Smooth muscle cell of the umbilical artery (primary cell): ENCODE data around the gene AGBL2. TPM values are rescaled to one million over a fixed set of nuclear protein-coding genes. Genes with fewer than 3 reads are reported as not detected.

Experiments
- total RNA-seq: library from RNA; depleted of rRNA; stranded (reverse); fragments of >200 nt; gene quantifications from 2 replicates; pipeline ENCODE4 v1.2.3, GENCODE V29; 2014

The AGBL2 gene, protein sequence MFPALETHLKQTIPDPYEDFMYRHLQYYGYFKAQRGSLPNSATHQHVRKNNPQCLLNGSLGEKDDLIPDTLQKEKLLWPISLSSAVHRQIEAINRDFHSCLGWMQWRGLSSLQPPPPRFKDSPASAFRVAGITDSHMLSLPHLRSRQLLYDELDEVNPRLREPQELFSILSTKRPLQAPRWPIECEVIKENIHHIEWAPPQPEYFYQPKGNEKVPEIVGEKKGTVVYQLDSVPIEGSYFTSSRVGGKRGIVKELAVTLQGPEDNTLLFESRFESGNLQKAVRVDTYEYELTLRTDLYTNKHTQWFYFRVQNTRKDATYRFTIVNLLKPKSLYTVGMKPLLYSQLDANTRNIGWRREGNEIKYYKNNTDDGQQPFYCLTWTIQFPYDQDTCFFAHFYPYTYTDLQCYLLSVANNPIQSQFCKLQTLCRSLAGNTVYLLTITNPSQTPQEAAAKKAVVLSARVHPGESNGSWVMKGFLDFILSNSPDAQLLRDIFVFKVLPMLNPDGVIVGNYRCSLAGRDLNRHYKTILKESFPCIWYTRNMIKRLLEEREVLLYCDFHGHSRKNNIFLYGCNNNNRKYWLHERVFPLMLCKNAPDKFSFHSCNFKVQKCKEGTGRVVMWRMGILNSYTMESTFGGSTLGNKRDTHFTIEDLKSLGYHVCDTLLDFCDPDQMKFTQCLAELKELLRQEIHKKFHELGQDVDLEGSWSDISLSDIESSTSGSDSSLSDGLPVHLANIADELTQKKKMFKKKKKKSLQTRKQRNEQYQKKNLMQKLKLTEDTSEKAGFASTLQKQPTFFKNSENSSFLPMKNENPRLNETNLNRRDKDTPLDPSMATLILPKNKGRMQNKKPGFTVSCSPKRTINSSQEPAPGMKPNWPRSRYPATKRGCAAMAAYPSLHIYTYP
- 0.30 and 2.0 TPM in 2 replicates for total RNA-seq

DNA sequence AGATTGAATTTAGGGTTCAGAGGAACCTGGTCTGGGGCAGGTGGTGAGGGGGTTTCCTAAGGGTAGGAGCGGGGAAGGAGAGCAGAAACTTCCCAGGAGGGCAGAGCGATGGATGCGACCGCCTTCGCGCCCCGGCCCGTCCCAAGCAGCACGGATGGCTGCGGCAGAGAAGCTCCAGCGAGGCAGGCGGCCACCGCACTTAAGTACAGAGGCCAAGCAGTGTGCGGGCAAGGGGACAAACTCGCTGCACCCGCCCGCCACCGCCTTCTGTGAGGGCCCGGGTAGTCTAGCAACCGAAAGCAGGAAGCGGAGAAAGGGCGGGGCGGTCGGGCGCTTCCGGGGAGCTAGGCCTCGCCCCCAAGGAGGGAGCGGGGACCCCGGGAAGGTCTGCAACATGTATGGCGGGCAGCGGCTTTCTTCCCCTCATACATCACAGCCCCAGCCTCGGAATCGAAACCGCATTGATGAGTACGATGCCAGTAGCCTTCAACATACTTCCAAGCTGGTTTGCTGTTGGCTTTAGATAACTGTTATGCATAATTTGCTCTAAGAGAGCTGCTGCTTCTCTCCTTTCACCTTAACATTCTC is at the start of gene AGBL2:
AGBL2 (minus strand) TSS at position 288 of the 588 bp plus-strand sequence. CDS start 719 bp downstream, outside the sequence.

DNA sequence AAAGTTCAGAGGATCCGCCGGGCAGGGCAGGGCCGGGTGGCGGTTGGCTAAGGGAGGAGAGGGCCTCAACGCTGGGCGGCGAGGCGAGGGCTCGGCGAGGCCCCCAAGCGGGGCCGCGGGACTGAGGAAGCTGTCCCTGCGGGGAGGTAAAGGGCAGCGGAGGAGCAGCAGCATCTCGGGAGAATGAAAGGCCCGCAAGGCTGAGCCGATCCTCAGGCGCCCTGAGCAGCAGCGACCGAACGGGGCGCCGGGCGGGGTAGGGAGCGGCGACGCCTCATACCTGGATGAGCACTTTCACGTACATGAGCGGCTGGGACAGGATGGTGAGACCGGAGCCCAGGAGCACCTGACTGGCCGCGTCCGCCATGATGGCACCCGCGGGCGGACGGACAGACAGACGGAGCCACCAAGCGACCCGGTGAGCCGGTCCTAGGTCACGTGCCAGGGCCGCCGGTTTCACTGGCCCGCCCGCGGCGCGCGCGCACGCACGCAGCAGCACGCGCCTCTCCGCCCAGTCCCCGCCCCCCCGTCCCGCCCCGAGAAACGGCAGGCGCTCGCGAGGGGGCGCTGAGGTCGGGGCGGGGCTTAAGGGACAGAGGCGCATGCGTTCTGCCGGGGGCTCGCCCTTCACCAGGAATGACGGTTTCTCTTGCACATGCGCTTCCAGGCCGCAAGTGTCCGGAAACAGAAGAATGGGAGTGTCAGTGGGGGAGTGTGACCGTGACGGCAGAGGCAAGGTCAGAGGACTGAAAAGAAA is 72.9 kb downstream of the AGBL2 start, which contains the start of gene MTCH2:
MTCH2 (minus strand) TSS at position 461 of the 757 bp plus-strand sequence; CDS start at position 367, 94 bp downstream.

Other genes starting within 250 kb of the AGBL2 start
- 67.1 and 125 TPM in 2 replicates for gene CELF1, start 162.2 kb downstream of the AGBL2 start, total RNA-seq
- gene PTPMT1, start 149.8 kb downstream of the AGBL2 start, total RNA-seq: 59.8 and 60.6 TPM in 2 replicates
- 17.6 and 24.9 TPM in 2 replicates for gene KBTBD4, start 136.4 kb downstream of the AGBL2 start, total RNA-seq
- gene NDUFS3, start 136.3 kb downstream of the AGBL2 start, total RNA-seq: 43.2 and 66.2 TPM in 2 replicates
- not detected in 2 replicates for gene FAM180B, start 128.7 kb downstream of the AGBL2 start, total RNA-seq
- under 0.01 and 0.05 TPM in 2 replicates for gene C1QTNF4, start 121.0 kb downstream of the AGBL2 start, total RNA-seq
- 78.4 and 107 TPM in 2 replicates for gene MTCH2, start 72.8 kb downstream of the AGBL2 start, total RNA-seq
- gene FNBP4, start 52.0 kb upstream of the AGBL2 start, total RNA-seq: 63.0 and 65.3 TPM in 2 replicates
- gene NUP160, start 133.0 kb upstream of the AGBL2 start, total RNA-seq: 23.5 and 39.8 TPM in 2 replicates